Activated T-cell treated with anti-CD3 and anti-CD28 coated beads for 4 hours (primary cell): ENCODE data around the gene NUDT13.
"Not testable (repeated sequence)": the region's sequence is repeated elsewhere in the genome, so short reads cannot be mapped to it uniquely, and the experiment has no call there.

Source experiments
- DNase-seq: peaks from one replicate; pipeline ENCODE4 v3.0.0-alpha.2; 2020

The NUDT13 gene

DNA sequence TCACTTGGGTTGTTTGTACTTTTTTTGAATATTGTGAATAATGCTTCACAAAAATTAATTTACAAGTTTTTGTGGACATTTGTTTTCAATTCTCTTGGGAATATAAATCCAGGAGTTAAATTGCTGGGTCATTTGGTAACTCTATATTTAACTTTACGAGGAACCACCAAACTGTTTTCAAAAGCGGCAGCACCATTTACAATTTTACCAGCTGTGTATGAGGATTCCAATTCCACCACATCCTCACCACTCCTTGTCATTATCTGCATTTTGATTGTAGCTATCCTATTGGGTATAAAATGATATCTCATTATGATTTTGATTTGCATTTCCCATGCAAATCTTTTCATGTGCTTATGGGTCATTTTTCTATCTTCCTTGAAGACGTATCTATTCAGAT, 4.0 kb upstream of the NUDT13 start:
- DNase-seq: no peak

- not testable (repeated sequence) for DNase-seq
These were observed 1.0 kb upstream of the NUDT13 start for GRCh38 chr10:73109248-73109652.

GRCh38 chr10:73112032-73112431, 1.8 kb downstream of the NUDT13 start:
- not testable (repeated sequence) for DNase-seq

DNA sequence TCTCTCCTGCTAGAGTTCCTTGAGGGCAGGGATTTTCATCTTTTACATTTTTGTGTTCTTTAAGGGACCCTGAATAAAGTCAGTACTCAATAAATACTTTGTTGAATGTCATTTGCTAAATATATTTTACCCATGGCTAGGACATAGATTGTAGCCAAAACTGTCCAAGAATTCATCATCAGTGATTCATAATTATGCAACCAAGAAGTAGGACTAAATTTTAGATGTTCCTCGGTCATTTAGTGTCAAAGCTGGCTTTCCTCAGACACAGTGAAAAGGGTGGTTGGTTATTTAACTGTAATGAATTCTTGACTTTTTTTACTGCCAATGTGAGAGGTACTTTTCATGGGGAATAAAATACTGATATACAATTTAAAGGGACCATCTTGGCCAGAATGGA, 3.3 kb downstream of the NUDT13 start:
- DNase-seq: no peak

DNA sequence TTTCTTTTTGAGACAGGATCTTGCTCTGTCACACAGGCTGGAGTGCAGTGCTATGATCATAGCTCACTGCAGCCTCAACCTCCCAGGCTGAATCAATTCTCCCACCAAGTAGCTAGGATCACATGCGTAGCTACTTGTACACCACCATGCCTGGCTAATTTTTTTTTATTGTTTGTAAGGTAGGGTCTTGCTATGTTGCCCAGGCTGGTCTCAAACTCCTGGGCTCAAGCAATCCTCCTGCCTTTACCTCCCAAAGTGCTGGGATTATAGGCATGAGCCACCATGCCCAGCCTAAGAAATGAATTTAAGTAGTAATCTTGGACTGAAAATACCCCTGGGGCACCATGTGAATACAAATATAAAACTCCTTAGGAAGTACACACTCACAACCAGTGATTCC, 5.8 kb downstream of the NUDT13 start:
- no peak for DNase-seq

- DNase-seq: no peak
These were observed 7.9 kb downstream of the NUDT13 start for GRCh38 chr10:73117976-73118743.

GRCh38 chr10:73119457-73119856, 9.2 kb downstream of the NUDT13 start:
- DNase-seq: no peak

GRCh38 chr10:73119952-73120351, 9.7 kb downstream of the NUDT13 start:
- DNase-seq: no peak

- DNase-seq: no peak
These were observed 16.1 kb downstream of the NUDT13 start for GRCh38 chr10:73126343-73126742.

- DNase-seq: no peak
These were observed 21.0 kb downstream of the NUDT13 start for GRCh38 chr10:73131301-73131700.

DNA sequence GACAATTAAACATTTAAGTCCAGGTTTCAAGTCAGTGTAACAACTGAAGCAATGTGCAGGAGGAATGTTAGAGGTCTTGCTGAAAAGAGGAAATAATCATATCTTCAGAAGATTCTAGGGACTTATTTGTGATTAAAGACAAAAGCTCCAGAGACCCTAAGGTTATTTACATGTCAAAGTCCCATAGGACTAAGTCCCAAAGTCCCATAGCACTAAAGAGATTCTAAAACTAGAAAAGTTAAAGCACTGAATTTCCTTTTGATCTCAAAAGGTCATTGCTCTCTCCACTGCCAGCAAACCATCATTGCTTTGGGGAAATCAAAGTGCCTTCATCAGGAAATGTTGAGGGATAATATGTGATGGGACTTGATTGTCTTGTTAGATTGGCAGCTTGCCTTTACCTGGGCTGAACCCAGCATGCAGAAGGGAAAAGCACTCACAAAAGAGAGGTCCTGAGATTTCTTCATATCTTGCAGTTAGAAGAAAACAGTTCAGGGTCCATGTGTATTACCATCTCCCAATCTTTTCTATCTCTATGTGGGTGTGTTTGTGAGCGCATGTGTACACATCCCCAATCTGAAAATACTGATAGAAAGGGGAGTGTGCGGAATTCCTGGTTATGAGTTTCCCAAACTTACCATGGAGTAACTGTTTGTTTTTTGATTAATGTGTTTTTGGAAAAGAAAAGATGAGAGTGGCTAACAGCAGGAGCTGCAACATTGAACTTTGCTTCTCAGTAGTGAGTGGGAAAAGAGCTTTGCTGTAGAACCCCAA, 21.8 kb downstream of the NUDT13 start:
- DNase-seq: no peak

GRCh38 chr10:73134727-73135126, 24.5 kb downstream of the NUDT13 start:
- no peak for DNase-seq

DNA sequence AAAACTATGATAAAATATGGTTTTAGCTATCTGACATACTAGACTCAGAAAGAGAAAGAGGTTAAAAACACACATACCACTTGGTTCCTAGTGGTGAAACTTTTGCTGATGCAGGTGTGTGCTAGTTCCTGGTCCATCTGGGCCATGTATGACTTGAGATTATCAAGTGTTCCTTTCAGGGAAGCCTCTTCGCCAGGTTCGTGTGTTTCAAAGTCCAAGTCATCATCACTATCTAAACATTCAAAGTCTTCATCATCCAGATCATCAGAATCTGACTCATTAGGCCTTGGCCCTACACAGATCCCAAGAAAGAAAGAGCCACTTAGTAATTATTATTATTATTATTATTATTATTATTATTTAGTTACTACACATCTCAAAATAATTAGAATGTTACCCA, 26.4 kb downstream of the NUDT13 start:
- no peak for DNase-seq

DNA sequence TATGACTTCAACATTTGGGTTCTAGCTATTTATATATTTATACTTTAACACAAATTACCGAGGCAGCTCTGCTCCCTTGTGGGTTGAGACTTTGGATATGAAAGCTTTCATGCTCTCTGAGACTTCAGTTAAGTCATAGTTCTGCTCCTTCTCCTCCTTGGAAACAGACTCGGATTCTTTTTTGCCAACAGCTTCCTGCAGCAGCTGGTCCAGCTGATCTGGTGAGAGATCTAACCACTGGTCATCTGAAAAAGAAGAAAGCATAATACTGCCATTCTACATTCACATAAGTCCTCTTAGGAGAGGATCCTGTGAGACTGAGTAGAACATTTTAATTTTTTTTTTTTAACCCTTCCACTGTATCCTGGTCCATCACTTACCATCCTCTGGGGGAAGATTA, 29.0 kb downstream of the NUDT13 start:
- no peak for DNase-seq

DNA sequence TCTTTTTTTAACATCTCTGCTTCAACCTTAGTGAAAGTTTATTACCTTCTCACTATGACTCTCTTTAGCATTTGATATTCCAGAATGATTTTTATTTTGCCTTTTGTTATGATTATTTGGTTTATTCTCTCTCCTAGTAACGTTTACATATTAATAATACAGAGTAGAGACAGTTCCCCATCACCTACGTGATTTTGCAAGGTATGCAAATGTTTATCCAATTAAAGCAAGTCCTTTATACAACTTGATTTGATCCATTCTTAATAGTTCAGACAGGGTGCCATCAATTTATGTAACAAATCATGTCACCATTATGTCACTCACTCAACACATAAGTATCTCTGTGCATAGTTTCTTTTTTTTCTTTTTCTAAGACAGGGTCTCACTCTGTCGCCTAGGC, 31.3 kb downstream of the NUDT13 start:
- DNase-seq: no peak

DNA sequence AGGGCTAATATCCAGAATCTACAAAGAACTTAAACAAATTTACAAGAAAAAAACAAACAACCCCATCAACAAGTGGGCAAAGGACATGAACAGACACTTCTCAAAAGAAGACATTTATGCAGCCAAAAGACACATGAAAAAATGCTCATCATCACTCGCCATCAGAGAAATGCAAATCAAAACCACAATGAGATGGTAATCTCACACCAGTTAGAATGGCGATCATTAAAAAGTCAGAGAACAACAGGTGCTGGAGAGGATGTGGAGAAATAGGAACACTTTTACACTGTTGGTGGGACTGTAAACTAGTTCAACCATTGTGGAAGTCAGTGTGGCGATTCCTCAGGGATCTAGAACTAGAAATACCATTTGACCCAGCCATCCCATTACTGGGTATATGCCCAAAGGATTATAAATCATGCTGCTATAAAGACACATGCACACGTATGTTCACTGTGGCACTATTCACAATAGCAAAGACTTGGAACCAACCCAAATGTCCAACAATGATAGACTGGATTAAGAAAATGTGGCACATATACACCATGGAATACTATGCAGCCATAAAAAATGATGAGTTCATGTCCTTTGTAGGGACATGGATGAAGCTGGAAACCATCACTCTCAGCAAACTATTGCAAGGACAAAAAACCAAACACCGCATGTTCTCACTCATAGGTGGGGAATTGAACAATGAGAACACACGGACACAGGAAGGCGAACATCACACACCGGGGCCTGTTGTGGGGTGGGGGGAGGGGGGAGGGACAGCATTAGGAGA, 40.6 kb downstream of the NUDT13 start:
- DNase-seq: not testable (repeated sequence)

- DNase-seq: no peak
These were observed 41.8 kb downstream of the NUDT13 start for GRCh38 chr10:73152009-73152408.

DNA sequence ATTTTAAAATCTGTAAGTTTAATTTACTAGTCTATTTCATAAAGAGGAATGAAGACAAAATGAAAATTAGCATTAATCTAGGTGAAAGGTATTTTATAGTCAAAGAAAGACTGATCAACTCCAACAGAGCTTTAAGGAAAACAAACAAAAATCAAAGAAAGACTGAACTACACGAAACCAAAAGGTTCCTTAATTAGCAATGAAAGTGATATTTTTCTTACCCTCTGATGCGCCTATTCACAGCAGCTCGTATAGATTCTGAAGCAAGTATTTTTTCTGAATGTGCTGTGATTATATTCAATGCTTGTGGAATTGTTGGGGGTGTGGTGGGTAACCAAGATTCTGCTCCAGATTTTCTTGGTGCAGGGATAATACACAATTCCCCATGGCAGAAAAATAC, 45.8 kb downstream of the NUDT13 start:
- DNase-seq: no peak

DNA sequence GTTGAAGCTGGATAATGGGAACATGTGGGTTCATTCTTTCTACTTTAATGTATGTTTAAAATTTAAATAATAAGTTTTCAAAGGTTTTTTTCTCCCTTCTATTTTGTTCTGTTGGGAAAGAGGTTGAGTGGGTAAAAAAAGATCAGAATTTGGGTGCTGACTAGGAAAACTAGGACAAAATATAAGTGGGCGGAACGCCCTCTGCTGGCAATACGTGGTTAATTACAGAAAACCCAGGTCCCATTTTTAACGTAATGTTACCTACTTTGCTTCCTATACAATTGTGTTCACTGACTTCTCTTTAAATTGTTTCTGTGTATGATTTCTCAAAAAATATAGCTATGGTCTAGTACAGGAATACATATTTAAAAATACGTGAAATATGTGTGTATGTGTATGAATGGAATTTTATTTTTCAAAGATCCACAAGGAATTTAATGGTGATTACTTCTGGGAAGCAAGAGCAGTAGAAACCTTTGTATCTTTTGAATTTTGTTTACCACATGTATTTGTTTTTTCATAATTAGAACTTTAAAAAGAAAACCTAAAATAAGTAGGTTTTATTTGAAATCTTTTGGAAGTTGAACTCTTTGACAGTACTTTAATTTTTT, 48.9 kb downstream of the NUDT13 start:
- peak; percentile 39 for DNase-seq

- DNase-seq: no peak
These were observed 50.8 kb downstream of the NUDT13 start for GRCh38 chr10:73161079-73161478.

- DNase-seq: no peak
These were observed 51.4 kb downstream of the NUDT13 start for GRCh38 chr10:73161662-73162061.

DNA sequence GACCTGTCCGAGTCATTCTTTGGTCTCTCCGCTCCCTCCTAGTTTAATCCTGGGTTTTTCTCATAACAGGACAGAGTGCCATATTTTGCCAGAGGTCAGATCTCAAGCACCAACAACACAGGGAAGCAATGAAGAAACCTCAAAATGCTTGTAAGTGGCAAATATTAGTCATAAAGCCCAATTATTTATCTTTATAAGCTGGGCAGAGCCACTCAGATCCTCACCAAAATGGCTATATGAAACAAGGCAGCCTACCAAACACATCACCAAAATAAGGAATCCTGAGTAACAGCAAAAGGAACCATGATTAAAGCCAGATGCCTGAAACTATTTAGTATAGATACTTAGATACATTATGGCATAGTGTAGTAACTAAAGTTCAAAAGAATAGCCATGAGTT, 52.8 kb downstream of the NUDT13 start:
- no peak for DNase-seq

DNA sequence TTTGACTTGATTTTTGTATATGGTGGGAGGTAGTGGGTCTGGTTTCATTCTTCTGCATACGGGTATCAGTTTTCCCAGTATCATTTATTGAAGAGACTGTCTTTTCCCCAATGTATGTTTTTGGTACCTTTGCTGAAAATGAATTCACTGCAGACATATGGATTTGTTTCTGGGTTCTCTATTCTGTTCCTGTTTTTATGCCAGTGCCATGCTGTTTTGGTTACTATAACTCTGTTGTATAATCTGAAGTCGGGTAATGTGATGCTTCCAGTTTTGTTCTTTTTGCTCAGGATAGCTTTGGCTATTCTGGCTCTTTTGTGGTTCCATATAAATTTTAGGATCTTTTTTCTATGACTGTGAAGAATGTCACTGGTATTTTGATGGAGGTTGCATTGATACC, 56.7 kb downstream of the NUDT13 start:
- no peak for DNase-seq
